ENCODE data around the gene FGB. TPM values are rescaled to one million over a fixed set of nuclear protein-coding genes. Genes with fewer than 3 reads are reported as not detected.
A peak's percentile ranks its signal among the peaks of the same experiment; 100 is the strongest.

Gene FGB
- total and polyA plus RNA-seq, 2 experiments from 2014 or later: not detected

DNA sequence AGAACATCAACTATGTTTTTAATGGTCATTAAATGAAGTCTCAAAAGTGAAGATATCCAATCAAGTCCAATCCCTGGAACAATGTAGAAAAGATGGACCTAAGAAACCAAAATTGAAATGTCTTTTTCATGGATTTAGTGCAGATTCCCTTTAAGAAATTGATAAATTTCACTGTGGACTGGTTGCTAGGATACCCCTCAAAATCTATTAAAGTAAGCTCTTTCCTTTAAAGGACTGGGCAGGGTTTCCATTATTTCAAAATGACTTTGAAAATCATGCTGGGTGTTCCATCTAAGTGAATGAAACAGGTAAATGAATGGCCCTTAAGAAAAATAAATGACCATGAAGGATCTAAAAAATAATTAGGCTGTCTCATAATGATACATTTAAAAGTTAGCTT lies 41.2 kb upstream of the FGB start:
- H3K9me3 ChIP-seq (ENCODE audit: low read depth): no peaks in the 10 kb centered on the region
- H3K79me2 ChIP-seq (ENCODE audit: insufficient read depth): no peaks in the 10 kb centered on the region
- no peaks in the 10 kb centered on the region for H3K36me3 ChIP-seq (ENCODE audit: low read depth)
- H3K27ac ChIP-seq: no peak overlapping the region
- H3K4me1 ChIP-seq (ENCODE audit: insufficient read depth): no peaks in the 10 kb centered on the region
- no peak overlapping the region for H3K4me3 ChIP-seq
- H4K20me1 ChIP-seq (ENCODE audit: insufficient read depth): no peaks in the 10 kb centered on the region
- TF ChIP-seq EZH2 (IDR thresholded peaks at IDR 0.05; ENCODE audit: insufficient read depth, poor library complexity, severe bottlenecking) (no peak), EZH2phosphoT487 (IDR thresholded peaks at IDR 0.05; ENCODE audit: insufficient read depth, low read depth) (no peak)
- DNase-seq: no peak
- no peak overlapping the region for H3K4me2 ChIP-seq (ENCODE audit: unreplicated experiment)
- H3K9ac ChIP-seq: no peak overlapping the region
- H3K9me2 ChIP-seq (ENCODE audit: insufficient read depth): no peaks in the 10 kb centered on the region
- H2AFZ ChIP-seq: no peak overlapping the region
- H3K27me3 ChIP-seq (replicated peaks; ENCODE audit: insufficient read depth): peaks cover 33% of the 10 kb centered on the region
- no peaks in the 10 kb centered on the region for H3F3A ChIP-seq (ENCODE audit: insufficient read depth)
- in situ Hi-C loops (cut with MboI): no loop called here

DNA sequence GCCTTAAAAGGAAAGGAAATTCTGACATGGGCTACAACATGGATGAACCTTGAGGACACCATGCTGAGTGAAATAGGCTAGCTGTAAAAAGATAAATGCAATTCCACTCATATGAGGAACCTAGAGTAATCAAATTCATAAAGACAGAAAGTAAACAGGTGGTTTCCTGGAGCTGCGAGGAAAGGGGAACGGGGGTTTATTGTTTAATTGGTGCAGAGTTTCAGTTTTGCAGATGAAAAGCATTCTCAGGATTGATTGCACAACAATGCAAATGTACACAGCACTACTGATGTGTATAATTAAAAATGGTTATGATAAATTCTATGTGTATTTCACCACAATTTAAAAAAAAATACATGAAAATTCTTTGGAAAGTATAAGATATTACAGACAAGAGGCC lies 36.7 kb upstream of the FGB start:
- Histone ChIP-seq H3F3A (ENCODE audit: insufficient read depth) (no peaks in the 10 kb centered on the region), H3K27ac (no peak overlapping the region), H3K36me3 (ENCODE audit: low read depth) (no peaks in the 10 kb centered on the region), H3K27me3 (replicated peaks; ENCODE audit: insufficient read depth) (0 out of 2 replicates have a peak, but pooled peaks cover 18% of the 10 kb centered on the region), H3K79me2 (ENCODE audit: insufficient read depth) (no peaks in the 10 kb centered on the region), H3K9me2 (ENCODE audit: insufficient read depth) (no peaks in the 10 kb centered on the region), H3K9me3 (ENCODE audit: low read depth) (no peaks in the 10 kb centered on the region), H4K20me1 (ENCODE audit: insufficient read depth) (no peaks in the 10 kb centered on the region), H3K4me3 (no peak overlapping the region), H2AFZ (no peak overlapping the region), H3K4me1 (ENCODE audit: insufficient read depth) (no peaks in the 10 kb centered on the region), H3K4me2 (ENCODE audit: unreplicated experiment) (no peak overlapping the region), H3K9ac (no peak overlapping the region)
- in situ Hi-C loops (cut with MboI): no loop called here
- WGBS, 2 experiments (ENCODE audit: low coverage in 1 of 2, low lambda C conversion rate in 2 of 2, missing lambda C conversion rate in 2 of 2): 33 to 52% methylated on average over 2 of the region's 2 CpGs
- TF ChIP-seq EZH2phosphoT487 (IDR thresholded peaks at IDR 0.05; ENCODE audit: insufficient read depth, low read depth): no peak
- TF ChIP-seq EZH2 (IDR thresholded peaks at IDR 0.05; ENCODE audit: insufficient read depth, poor library complexity, severe bottlenecking): no peak
- no peak for DNase-seq

DNA sequence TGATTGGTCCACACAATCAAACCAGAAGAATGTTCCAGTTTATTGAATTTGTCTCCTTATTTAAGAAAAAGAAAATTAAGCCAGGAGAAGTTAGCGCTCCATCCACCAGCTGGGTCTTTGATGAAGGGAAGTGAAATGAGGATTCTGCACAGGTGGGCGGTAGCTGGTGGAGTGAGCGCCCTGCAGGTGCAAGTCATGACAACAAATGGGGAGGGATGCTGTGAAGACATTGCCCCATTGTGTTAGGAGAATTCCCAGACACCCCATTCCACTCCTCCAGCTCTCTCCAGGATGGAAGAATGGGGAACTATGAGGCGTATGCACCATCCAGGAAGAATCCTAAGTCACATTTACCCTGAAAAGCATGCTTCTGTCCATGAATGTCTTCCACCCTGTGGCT lies 35.5 kb upstream of the FGB start:
- Histone ChIP-seq H4K20me1 (ENCODE audit: insufficient read depth) (no peaks in the 10 kb centered on the region), H3K27me3 (replicated peaks; ENCODE audit: insufficient read depth) (0 out of 2 replicates have a peak, but pooled peaks cover 18% of the 10 kb centered on the region), H2AFZ (no peak overlapping the region), H3K27ac (no peak overlapping the region), H3K4me2 (ENCODE audit: unreplicated experiment) (no peak overlapping the region), H3K4me3 (no peak overlapping the region), H3K4me1 (ENCODE audit: insufficient read depth) (no peaks in the 10 kb centered on the region), H3K9me2 (ENCODE audit: insufficient read depth) (no peaks in the 10 kb centered on the region), H3K79me2 (ENCODE audit: insufficient read depth) (no peaks in the 10 kb centered on the region), H3K36me3 (ENCODE audit: low read depth) (no peaks in the 10 kb centered on the region), H3K9ac (no peak overlapping the region), H3F3A (ENCODE audit: insufficient read depth) (no peaks in the 10 kb centered on the region), H3K9me3 (ENCODE audit: low read depth) (no peaks in the 10 kb centered on the region)
- no peak for DNase-seq
- TF ChIP-seq EZH2phosphoT487 (IDR thresholded peaks at IDR 0.05; ENCODE audit: insufficient read depth, low read depth) (no peak), EZH2 (IDR thresholded peaks at IDR 0.05; ENCODE audit: insufficient read depth, poor library complexity, severe bottlenecking) (no peak)
- in situ Hi-C loops (cut with MboI): no loop called here
- WGBS, 2 experiments (ENCODE audit: low coverage in 1 of 2, low lambda C conversion rate in 2 of 2, missing lambda C conversion rate in 2 of 2): 71 to 76% methylated on average over 4 of the region's 4 CpGs

DNA sequence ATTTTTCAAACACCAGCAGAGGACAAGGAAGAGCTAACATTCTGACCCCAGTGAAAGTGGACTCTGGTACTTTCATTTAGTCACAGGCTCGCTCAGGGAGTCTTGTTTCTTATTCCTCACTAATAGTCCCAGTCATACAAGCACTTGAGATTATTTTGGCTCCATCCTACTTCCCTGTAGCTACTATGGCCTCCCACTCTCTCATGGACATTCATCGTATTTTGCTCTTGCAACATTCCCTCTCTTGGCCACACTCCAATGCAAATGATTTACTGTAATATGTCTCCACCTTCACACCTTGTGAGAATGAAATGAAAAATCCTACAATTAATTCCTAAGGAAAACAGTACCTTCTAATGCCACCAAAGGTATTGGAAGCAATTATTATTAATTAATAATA lies 33.9 kb upstream of the FGB start:
- no peak overlapping the region for H3K27ac ChIP-seq
- no peak overlapping the region for H3K9ac ChIP-seq
- no peaks in the 10 kb centered on the region for H3K36me3 ChIP-seq (ENCODE audit: low read depth)
- H3F3A ChIP-seq (ENCODE audit: insufficient read depth): no peaks in the 10 kb centered on the region; the same call in 1 of the 2 replicates
- H4K20me1 ChIP-seq (ENCODE audit: insufficient read depth): no peaks in the 10 kb centered on the region
- no peaks in the 10 kb centered on the region for H3K79me2 ChIP-seq (ENCODE audit: insufficient read depth)
- no peaks in the 10 kb centered on the region for H3K9me3 ChIP-seq (ENCODE audit: low read depth)
- in situ Hi-C loops (cut with MboI): no loop called here
- H3K4me2 ChIP-seq (ENCODE audit: unreplicated experiment): no peak overlapping the region
- no peak for TF ChIP-seq EZH2 (IDR thresholded peaks at IDR 0.05; ENCODE audit: insufficient read depth, poor library complexity, severe bottlenecking)
- no peak for TF ChIP-seq EZH2phosphoT487 (IDR thresholded peaks at IDR 0.05; ENCODE audit: insufficient read depth, low read depth)
- no peaks in the 10 kb centered on the region for H3K9me2 ChIP-seq (ENCODE audit: insufficient read depth)
- DNase-seq: peak; percentile 13
- WGBS, 2 experiments (ENCODE audit: low coverage in 1 of 2, low lambda C conversion rate in 2 of 2, missing lambda C conversion rate in 2 of 2): 16 to 29% methylated on average over 2 of the region's 2 CpGs
- H3K4me3 ChIP-seq: no peak overlapping the region
- H3K27me3 ChIP-seq (replicated peaks; ENCODE audit: insufficient read depth): 0 out of 2 replicates have a peak, but pooled peaks cover 18% of the 10 kb centered on the region
- H3K4me1 ChIP-seq (ENCODE audit: insufficient read depth): no peaks in the 10 kb centered on the region
- no peak overlapping the region for H2AFZ ChIP-seq
